ENCODE measurements around the gene PRDM10. TPM values are rescaled to one million over a fixed set of nuclear protein-coding genes. Genes with fewer than 3 reads are reported as not detected.

PRDM10 gene
- total RNA-seq, 1 donor from 2014 or later: 48.1 TPM

DNA sequence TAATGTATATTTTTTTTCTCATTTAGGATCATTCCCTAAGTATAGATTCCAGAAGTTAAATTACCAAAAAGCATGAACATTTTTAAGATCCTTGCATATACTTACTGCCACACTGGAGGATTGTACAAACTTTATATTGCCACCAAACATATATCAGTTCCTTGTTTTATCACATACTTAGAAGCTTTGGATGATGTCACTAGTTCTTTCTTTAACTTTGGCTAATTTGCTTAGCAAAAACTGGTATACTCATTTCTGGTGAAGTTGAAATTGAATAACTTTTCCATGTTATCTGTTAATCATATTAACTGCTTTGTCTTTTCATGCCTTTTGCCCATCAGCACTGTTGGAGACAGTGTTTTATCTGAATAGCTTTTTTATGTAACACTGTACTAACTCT, 31.6 kb upstream of the PRDM10 start:
- Histone ChIP-seq H3K36me3 (no peaks in the 10 kb centered on the region), H3K27me3 (no peaks in the 10 kb centered on the region), H3K9me3 (no peaks in the 10 kb centered on the region), H3K4me3 (no peak overlapping the region), H3K4me1 (no peaks in the 10 kb centered on the region), H3K27ac (no peak overlapping the region)
- no peak for DNase-seq (ENCODE audit: low spot score in 2 of 2)
- TF ChIP-seq, protein P1, sequence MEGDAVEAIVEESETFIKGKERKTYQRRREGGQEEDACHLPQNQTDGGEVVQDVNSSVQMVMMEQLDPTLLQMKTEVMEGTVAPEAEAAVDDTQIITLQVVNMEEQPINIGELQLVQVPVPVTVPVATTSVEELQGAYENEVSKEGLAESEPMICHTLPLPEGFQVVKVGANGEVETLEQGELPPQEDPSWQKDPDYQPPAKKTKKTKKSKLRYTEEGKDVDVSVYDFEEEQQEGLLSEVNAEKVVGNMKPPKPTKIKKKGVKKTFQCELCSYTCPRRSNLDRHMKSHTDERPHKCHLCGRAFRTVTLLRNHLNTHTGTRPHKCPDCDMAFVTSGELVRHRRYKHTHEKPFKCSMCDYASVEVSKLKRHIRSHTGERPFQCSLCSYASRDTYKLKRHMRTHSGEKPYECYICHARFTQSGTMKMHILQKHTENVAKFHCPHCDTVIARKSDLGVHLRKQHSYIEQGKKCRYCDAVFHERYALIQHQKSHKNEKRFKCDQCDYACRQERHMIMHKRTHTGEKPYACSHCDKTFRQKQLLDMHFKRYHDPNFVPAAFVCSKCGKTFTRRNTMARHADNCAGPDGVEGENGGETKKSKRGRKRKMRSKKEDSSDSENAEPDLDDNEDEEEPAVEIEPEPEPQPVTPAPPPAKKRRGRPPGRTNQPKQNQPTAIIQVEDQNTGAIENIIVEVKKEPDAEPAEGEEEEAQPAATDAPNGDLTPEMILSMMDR (IDR thresholded peaks at IDR 0.05): no peak
- intact Hi-C loops (cut with DNase I): no loop called here

DNA sequence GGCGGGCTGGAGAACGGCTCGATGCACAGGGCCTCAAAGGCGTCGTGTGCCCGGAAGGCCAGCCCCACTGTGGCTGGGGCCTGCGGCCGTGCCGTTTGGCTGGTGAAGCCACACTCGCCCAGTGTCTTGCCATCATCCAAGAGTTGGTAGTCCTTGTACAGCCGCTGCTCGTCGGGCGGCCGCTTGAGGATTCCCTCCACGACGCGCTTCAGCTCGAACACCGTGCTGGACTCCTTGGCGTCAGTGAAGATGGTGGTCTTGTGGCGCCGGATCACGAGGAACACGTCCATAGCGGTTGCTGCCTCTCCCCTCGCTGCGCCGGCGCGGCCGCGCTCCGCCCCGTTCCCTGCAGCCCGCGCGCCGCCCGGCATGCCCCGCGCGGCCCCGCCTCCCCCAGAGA, 30.3 kb upstream of the PRDM10 start:
- no peak overlapping the region for H3K4me3 ChIP-seq
- H3K4me1 ChIP-seq: no peaks in the 10 kb centered on the region
- H3K36me3 ChIP-seq: no peaks in the 10 kb centered on the region
- DNase-seq (ENCODE audit: low spot score in 2 of 2): no peak
- no peaks in the 10 kb centered on the region for H3K27me3 ChIP-seq
- no peaks in the 10 kb centered on the region for H3K9me3 ChIP-seq
- intact Hi-C loops (cut with DNase I): no loop called here
- TF ChIP-seq, protein P1 (IDR thresholded peaks at IDR 0.05): no peak
- no peak overlapping the region for H3K27ac ChIP-seq

DNA sequence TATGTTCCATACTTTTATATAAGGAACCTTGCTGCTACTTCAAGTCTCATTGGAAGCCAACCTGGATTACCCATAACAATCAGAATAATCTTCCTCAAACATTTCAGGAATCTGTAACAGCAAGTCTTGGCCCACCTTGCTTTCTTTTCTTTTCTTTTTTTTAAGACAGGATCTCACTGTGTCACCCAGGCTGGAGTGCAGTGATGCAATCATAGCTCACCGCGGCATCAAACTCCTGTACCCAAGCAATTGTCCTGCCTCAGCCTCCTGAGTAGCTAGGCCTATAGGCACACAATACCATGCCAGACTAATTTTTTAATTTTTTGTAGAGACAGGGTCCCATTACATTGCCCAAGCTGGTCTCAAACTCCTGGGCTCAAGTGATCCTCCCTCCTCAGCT, 29.3 kb upstream of the PRDM10 start:
- TF ChIP-seq, protein P1 (IDR thresholded peaks at IDR 0.05): no peak

DNA sequence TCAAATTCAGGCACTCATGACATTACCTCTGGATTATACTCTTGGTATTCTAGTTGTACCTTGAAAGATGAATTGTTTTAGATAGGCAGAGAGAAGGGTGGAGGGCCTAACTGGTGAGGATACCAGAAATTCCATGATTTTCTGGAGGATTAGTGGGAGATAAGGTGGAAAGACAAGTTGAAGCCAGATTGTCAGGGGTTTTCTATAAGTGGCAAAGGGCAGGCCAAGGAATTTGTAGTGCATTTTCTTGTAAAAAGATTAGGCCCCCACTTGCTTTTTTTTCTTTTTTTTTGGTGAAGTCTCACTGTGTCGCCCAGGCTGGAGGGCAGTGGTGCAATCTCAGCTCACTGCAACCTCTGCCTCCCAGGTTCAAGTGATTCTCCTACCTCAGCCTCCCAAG, 28.4 kb upstream of the PRDM10 start:
- DNase-seq (ENCODE audit: low spot score in 2 of 2): no peak
- H3K9me3 ChIP-seq: no peaks in the 10 kb centered on the region
- no peaks in the 10 kb centered on the region for H3K4me1 ChIP-seq
- no peak overlapping the region for H3K27ac ChIP-seq
- TF ChIP-seq, protein P1 (IDR thresholded peaks at IDR 0.05): no peak
- no peak overlapping the region for H3K4me3 ChIP-seq
- no peaks in the 10 kb centered on the region for H3K27me3 ChIP-seq
- intact Hi-C loops (cut with DNase I): no loop called here
- no peaks in the 10 kb centered on the region for H3K36me3 ChIP-seq

More for the DNA sequence above, 29.3 kb upstream of the PRDM10 start:
- intact Hi-C loops (cut with DNase I): no loop called here
- H3K4me1 ChIP-seq: no peaks in the 10 kb centered on the region
- H3K36me3 ChIP-seq: no peaks in the 10 kb centered on the region
- H3K27ac ChIP-seq: no peak overlapping the region
- H3K4me3 ChIP-seq: no peak overlapping the region
- no peaks in the 10 kb centered on the region for H3K9me3 ChIP-seq
- DNase-seq (ENCODE audit: low spot score in 2 of 2): no peak
- no peaks in the 10 kb centered on the region for H3K27me3 ChIP-seq

DNA sequence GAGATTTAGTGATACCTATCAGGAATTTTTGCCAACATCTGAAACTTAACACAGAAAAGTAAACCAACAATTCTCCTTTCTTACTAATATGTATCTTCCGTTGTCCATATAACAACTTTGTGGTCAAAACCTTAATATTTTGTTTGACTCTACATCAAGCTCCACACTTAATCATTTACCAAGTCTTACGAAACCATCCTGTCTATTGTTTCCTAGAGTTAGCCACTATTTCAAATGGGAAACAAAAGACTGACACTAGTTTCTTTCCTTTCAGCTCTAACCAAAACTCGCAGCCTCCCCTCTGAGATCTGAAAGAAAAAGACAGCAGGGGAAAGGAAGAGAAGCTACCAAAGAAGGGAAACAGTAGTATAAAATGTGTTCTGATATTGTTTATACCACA, 26.5 kb upstream of the PRDM10 start:
- Histone ChIP-seq H3K9me3 (no peaks in the 10 kb centered on the region), H3K27ac (no peak overlapping the region), H3K27me3 (no peaks in the 10 kb centered on the region), H3K4me3 (no peak overlapping the region), H3K36me3 (no peaks in the 10 kb centered on the region), H3K4me1 (no peaks in the 10 kb centered on the region)
- TF ChIP-seq, protein P1 (IDR thresholded peaks at IDR 0.05): no peak
- DNase-seq (ENCODE audit: low spot score in 2 of 2): no peak
- intact Hi-C loops (cut with DNase I): no loop called here

DNA sequence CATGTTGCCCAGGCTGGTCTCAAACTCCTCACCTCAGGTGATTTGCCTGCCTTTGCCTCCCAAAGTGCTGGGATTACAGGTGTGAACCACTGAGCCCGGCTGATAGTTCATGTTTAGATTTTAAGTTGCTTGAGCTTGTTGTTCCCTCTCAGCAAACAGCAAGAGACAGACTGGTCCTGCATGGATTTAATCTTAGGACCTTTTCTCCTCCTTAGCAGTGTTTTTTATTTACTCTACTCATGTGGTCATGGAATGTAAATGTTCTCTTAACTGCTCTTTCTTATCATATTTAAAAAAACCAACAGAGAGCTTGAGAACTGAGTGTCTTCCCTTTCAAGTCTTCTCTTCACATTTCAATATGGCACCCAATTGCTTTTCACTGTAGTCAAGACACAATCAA, 22.7 kb upstream of the PRDM10 start:
- no peaks in the 10 kb centered on the region for H3K9me3 ChIP-seq
- TF ChIP-seq, protein P1 (IDR thresholded peaks at IDR 0.05): no peak
- H3K27me3 ChIP-seq: no peaks in the 10 kb centered on the region
- no peak overlapping the region for H3K27ac ChIP-seq
- DNase-seq (ENCODE audit: low spot score in 2 of 2): no peak
- no peaks in the 10 kb centered on the region for H3K4me1 ChIP-seq
- no peak overlapping the region for H3K4me3 ChIP-seq
- intact Hi-C loops (cut with DNase I): no loop called here
- no peaks in the 10 kb centered on the region for H3K36me3 ChIP-seq
